Body of pancreas (tissue), 4 donors: Measurements from ENCODE around the gene CORO7. TPM values are rescaled to one million over a fixed set of nuclear protein-coding genes. Genes with fewer than 3 reads are reported as not detected.
A peak's percentile ranks its signal among the peaks of the same experiment; 100 is the strongest.

Experiments used
- ATAC-seq: fragments of 150-250 bp; one replicate; pipeline ENCODE4 v1.9.1; 2016
- DNase-seq, 4 donors: peaks; one replicate each; pipeline ENCODE4 v3.0.0-alpha.2; 2019
- H3K27ac ChIP-seq, 4 donors: fragments of 200-600 bp; sonication (generic); 1 replicate in 3 of 4; 2 replicates in 1 of 4; pipeline versions ENCODE4 v1.5.1 to v1.6.1; 2016 to 2019; ENCODE audit warnings: mild to moderate bottlenecking in 1 of 4, mixed read lengths in 1 of 4, moderate library complexity in 1 of 4
- H3K27me3 ChIP-seq, 2 donors: fragments of 200-600 bp; sonication (generic); one replicate each; pipeline ENCODE4 v1.6.0; 2016; ENCODE audit warnings: mild to moderate bottlenecking in 1 of 2
- H3K36me3 ChIP-seq, 2 donors: fragments of 200-600 bp; sonication (generic); replicated peaks in 1 of 2; 2 replicates each; pipeline ENCODE4 v1.5.1; 2016; ENCODE audit warnings: low read depth in 2 of 2; ENCODE audit not compliant: insufficient read depth in 1 of 2
- H3K4me1 ChIP-seq: fragments of 200-600 bp; sonication (generic); one replicate; pipeline ENCODE4 v1.6.0; 2016
- H3K4me3 ChIP-seq, 2 donors: fragments of 200-600 bp; sonication (generic); 1 replicate in 1 of 2; 2 replicates in 1 of 2; pipeline ENCODE4 v1.5.1; 2016 to 2019
- H3K9me3 ChIP-seq, 3 donors: fragments of 200-600 bp; sonication (generic); 1 replicate in 2 of 3; 2 replicates in 1 of 3; pipeline ENCODE4 v1.5.1; 2016
- CTCF ChIP-seq, 7 experiments: fragments of 450-650 bp in 4 of 7; fragments of 200-600 bp in 3 of 7; sonication (generic) in 3 of 7; IDR thresholded peaks; one replicate each; pipeline ENCODE4 v1.5.1; 2016 to 2019; ENCODE audit warnings: antibody characterized with exemption in 7 of 7
- POLR2A ChIP-seq, 3 donors: fragments of 450-650 bp; IDR thresholded peaks; one replicate each; pipeline ENCODE4 v1.6.1; 2016; ENCODE audit warnings: antibody characterized with exemption in 3 of 3, mild to moderate bottlenecking in 2 of 3
- WGBS, 2 donors: methylation state at CpG; one replicate each; pipeline ENCODE4 v1.1.5; 2017; 5-methylcytosine and 5-hydroxymethylcytosine counted together
- intact Hi-C: fragments of 100-400 bp; cut with DNase I; formaldehyde crosslinking; loops from one replicate; pipeline ENCODE4 v1.15.1; 2023
- total RNA-seq, 2 donors: library from RNA; depleted of rRNA; stranded (reverse); fragments of >200 nt; gene quantifications; one replicate each; pipeline ENCODE4 v1.1.0, GENCODE V29; 2016

The CORO7 gene
- total RNA-seq, 2 donors from 2014 or later: 13.2 to 48.8 TPM

DNA sequence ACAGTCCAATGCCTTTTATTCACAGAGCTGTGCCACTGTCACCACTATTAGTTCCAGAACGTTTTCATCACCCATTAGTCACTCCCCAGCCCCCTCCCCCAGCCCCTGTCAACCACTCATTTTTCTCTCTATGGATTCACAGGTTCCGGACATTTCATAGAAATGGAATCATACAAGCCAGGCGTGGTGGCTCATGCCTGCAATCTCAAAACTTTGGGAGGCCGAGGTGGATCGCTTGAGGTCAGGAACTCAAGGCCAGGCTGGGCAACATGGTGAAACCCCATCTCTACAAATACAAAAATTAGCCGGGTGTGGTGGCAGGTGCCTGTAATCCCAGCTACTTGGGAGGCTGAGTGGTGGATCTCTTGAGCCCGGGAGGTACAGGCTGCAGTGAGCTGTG is 64.5 kb downstream of the CORO7 start:
- intact Hi-C loops: no loop called here
- peak overlapping the region in 1 of 4 donors; percentile 4 for H3K27ac ChIP-seq
- DNase-seq (no peak), ATAC-seq (no peak)
- H3K36me3 ChIP-seq: no peaks in the 10 kb centered on the region
- H3K9me3 ChIP-seq: no peaks in the 10 kb centered on the region
- WGBS, 2 donors: 66 to 68% methylated on average over 7 of the region's 7 CpGs
- peaks cover 33% of the 10 kb centered on the region for H3K4me1 ChIP-seq
- no peak for TF ChIP-seq CTCF (IDR thresholded peaks at IDR 0.05)
- no peak overlapping the region for H3K4me3 ChIP-seq
- H3K27me3 ChIP-seq: no peaks in the 10 kb centered on the region

DNA sequence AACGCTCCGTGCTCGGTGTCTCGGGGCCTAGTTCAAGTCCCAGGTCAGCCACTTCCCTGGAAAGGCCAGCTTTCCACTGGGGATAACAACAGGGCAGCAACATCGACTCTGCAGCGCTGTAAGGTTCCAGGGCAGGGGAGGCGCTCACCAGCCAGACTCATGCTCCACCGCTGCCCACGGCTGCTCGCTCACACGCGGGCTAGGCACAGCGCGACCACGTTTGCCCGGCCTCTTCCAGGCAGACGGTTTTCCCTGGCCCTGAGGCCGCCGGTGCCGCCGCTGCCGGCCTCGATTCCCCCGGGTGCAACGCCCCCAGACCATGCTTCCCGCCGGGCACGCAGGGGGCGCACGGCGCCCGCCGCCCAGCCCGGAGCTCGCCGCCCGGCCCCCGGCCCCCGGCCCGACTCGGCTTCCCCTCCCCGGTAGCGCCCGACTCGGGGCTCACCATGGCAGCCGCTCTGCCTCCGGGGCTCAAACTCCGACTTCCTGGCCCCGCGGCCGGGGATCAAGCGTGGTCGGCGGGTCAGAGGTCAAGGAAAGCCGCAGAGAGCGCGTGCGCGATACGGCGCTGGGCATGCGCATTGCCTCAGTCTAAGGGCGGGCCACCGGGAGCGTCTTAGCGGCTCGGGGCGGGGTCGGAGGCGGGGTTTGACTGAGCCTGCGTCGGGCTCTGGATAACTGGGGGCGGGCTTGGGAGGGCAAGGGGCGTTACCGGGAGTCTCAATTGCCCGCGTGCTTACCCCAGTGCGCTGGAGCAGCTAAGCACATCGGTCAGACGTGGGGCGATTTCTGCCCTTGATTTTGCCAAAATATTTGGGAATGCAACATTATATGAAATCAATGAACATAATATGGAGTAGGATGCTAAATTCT is 65.4 kb downstream of the CORO7 start, which contains the start of gene PAM16:
Gene PAM16 (minus strand): TSS at position 535 of the 873 bp plus-strand sequence. CDS start 87 bp downstream, at position 448.
- Histone ChIP-seq H3K36me3 (no peaks in the 10 kb centered on the region), H3K9me3 (no peaks in the 10 kb centered on the region), H3K27ac (peak within 1 kb of the TSS; percentile 57 to 87 (median 74)), H3K4me1 (peaks cover 42% of the 10 kb centered on the region), H3K27me3 (no peaks in the 10 kb centered on the region), H3K4me3 (peak within 1 kb of the TSS; percentile 27 to 51)
- DNase-seq: peak; percentile 96 to 98 (median 97)
- peak; percentile 95 for ATAC-seq
- TF ChIP-seq POLR2A (IDR thresholded peaks at IDR 0.05) (peak in 2 of 3 donors; percentile 29 to 43), CTCF (IDR thresholded peaks at IDR 0.05) (peak in 1 of 7 experiments; percentile 9)
- 0 to 1% methylated on average over 32 to 81 of the region's 81 CpGs for WGBS, 2 donors
- intact Hi-C loops: no loop called here

DNA sequence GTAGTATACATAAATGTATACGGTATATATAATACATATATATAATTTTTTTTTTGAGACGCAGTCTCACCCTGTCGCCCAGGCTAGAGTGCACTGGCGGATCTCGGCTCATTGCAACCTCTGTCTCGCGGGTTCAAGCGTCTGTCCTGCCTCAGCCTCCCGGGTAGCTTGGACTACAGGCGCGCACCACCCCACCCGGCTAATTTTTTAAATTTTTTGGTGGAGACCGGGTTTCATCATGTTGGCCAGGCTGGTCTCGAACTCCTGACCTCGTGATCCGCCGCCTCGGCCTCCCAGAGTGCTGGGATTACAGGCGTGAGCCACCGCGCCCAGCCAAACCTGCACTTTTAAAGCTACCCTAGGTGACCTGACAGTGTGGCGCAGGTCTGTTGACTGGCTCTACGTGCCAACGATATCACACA is 66.0 kb downstream of the CORO7 start:
- DNase-seq: no peak
- ATAC-seq: peak; percentile 28
- 29 to 54% methylated on average over 13 to 24 of the region's 24 CpGs for WGBS, 2 donors
- Histone ChIP-seq H3K36me3 (no peaks in the 10 kb centered on the region), H3K9me3 (no peaks in the 10 kb centered on the region), H3K4me3 (peak overlapping the region; percentile 27 to 51), H3K27ac (peak overlapping the region; percentile 57 to 87 (median 74)), H3K4me1 (peaks cover 48% of the 10 kb centered on the region), H3K27me3 (no peaks in the 10 kb centered on the region)
- TF ChIP-seq CTCF (IDR thresholded peaks at IDR 0.05) (no peak), POLR2A (IDR thresholded peaks at IDR 0.05) (no peak)
- intact Hi-C loops: no loop called here

GRCh38 chr16:4349332-4349731 is 67.1 kb downstream of the CORO7 start:
- Histone ChIP-seq H3K27me3 (no peaks in the 10 kb centered on the region), H3K9me3 (no peaks in the 10 kb centered on the region), H3K27ac (no peak overlapping the region), H3K36me3 (no peaks in the 10 kb centered on the region), H3K4me3 (no peak overlapping the region), H3K4me1 (peaks cover 56% of the 10 kb centered on the region)
- DNase-seq (no peak), ATAC-seq (no peak)
- WGBS, 2 donors: 93 to 96% methylated on average over 5 of the region's 5 CpGs
- intact Hi-C loops: no loop called here
- TF ChIP-seq CTCF (IDR thresholded peaks at IDR 0.05): no peak
- TF ChIP-seq POLR2A (IDR thresholded peaks at IDR 0.05): no peak
